Natural killer cell (primary cell): ENCODE results near the gene PHACTR3. TPM values are rescaled to one million over a fixed set of nuclear protein-coding genes. Genes with fewer than 3 reads are reported as not detected.

ENCODE experiments used
- ATAC-seq, 3 donors: fragments of 150-1000 bp in 2 of 3; fragments of 200-7000 bp in 1 of 3; cut with Tn5 transposase; 1 replicate in 1 of 3; 2 replicates in 2 of 3; pipeline ENCODE4 v1.10.0; 2021; ENCODE audit warnings: mild to moderate bottlenecking in 2 of 3, moderate library complexity in 2 of 3
- DNase-seq, 2 donors: peaks; one replicate each; pipeline versions ENCODE4 v3.0.0 to v3.0.0-alpha.2; 2013 to 2021; ENCODE audit warnings: mixed read lengths in 1 of 2
- H3K27ac ChIP-seq: one replicate; pipeline ENCODE4 v1.5.1; 2013; ENCODE audit warnings: mild to moderate bottlenecking, low read length
- H3K27me3 ChIP-seq: one replicate; pipeline ENCODE4 v1.6.1; 2013; ENCODE audit warnings: low read length; ENCODE audit not compliant: control insufficient read depth, insufficient read depth
- H3K36me3 ChIP-seq: one replicate; pipeline ENCODE4 v1.6.1; 2013; ENCODE audit warnings: low read length; ENCODE audit not compliant: control insufficient read depth, insufficient read depth
- H3K4me1 ChIP-seq: one replicate; pipeline ENCODE4 v1.6.1; 2013; ENCODE audit warnings: low read length; ENCODE audit not compliant: control insufficient read depth, insufficient read depth
- H3K4me3 ChIP-seq: one replicate; pipeline ENCODE4 v1.5.1; 2013; ENCODE audit warnings: low read length
- H3K9me3 ChIP-seq: one replicate; pipeline ENCODE4 v1.6.1; 2013; ENCODE audit warnings: low read length; ENCODE audit not compliant: control insufficient read depth, insufficient read depth
- H3K27ac Mint-ChIP-seq, 2 donors: one replicate each; pipeline ENCODE4 v1.8.0; 2022; ENCODE audit warnings: mild to moderate bottlenecking in 2 of 2, mixed read lengths in 2 of 2, moderate library complexity in 1 of 2
- H3K27me3 Mint-ChIP-seq, 2 donors: one replicate each; pipeline ENCODE4 v1.8.0; 2022; ENCODE audit warnings: low read depth in 2 of 2, mixed read lengths in 2 of 2
- H3K36me3 Mint-ChIP-seq: one replicate; pipeline ENCODE4 v1.8.0; 2022; ENCODE audit warnings: mixed read lengths
- H3K4me1 Mint-ChIP-seq, 2 donors: one replicate each; pipeline ENCODE4 v1.8.0; 2022; ENCODE audit warnings: mixed read lengths in 2 of 2
- H3K4me3 Mint-ChIP-seq: one replicate; pipeline ENCODE4 v1.8.0; 2022; ENCODE audit warnings: mild to moderate bottlenecking, moderate library complexity, mixed read lengths
- H3K9me3 Mint-ChIP-seq, 2 donors: one replicate each; pipeline ENCODE4 v1.8.0; 2022; ENCODE audit warnings: mixed read lengths in 2 of 2
- CTCF ChIP-seq: fragments of 200-600 bp; IDR thresholded peaks from one replicate; pipeline ENCODE4 v1.8.0; 2022; ENCODE audit warnings: antibody characterized with exemption
- WGBS: methylation state at CpG from one replicate; pipeline ENCODE4 v1.1.7; 2013; ENCODE audit warnings: missing lambda C conversion rate; ENCODE audit not compliant: insufficient coverage; 5-methylcytosine and 5-hydroxymethylcytosine counted together
- intact Hi-C: fragments of 100-400 bp; cut with micrococcal nuclease; formaldehyde crosslinking; loops from one replicate; pipeline ENCODE4 v1.14.2; 2022
- total RNA-seq, 4 donors: library from RNA; stranded (reverse); fragments of 120-200 nt in 1 of 4; gene quantifications; one replicate each; pipeline versions ENCODE4 v1.2.3 to v1.2.4, GENCODE V29; 2013 to 2022

Gene PHACTR3
- total RNA-seq, 3 donors from 2014 or later (not counting 1 experiment from before 2014, with no cell fraction given) = not detected

- ATAC-seq = no peak
- Mint-ChIP-seq H3K4me1 (no peaks in the 10 kb centered on the region), H3K27ac (no peak overlapping the region), H3K9me3 (no peaks in the 10 kb centered on the region), H3K27me3 (no peaks in the 10 kb centered on the region), H3K36me3 (no peaks in the 10 kb centered on the region), H3K4me3 (no peak overlapping the region)
- WGBS = 85% methylated on average over 12 of the region's 12 CpGs
- H3K36me3 ChIP-seq = no peaks in the 10 kb centered on the region
- intact Hi-C loops = no loop called here
- H3K27ac ChIP-seq = no peak overlapping the region
- H3K4me3 ChIP-seq = no peak overlapping the region
- DNase-seq = peak in 1 of 2 donors; percentile 1
- no peaks in the 10 kb centered on the region for H3K9me3 ChIP-seq
- H3K4me1 ChIP-seq = no peaks in the 10 kb centered on the region
- TF ChIP-seq CTCF = no peak
- H3K27me3 ChIP-seq = no peaks in the 10 kb centered on the region
Measured at GRCh38 chr20:59780494-59781185, 176.3 kb downstream of the PHACTR3 start.

GRCh38 chr20:59781226-59781625 is 176.9 kb downstream of the PHACTR3 start:
- no peaks in the 10 kb centered on the region for H3K27me3 ChIP-seq

GRCh38 chr20:59782986-59783640 is 178.8 kb downstream of the PHACTR3 start:
- WGBS = 25% methylated on average over 14 of the region's 14 CpGs
- no peaks in the 10 kb centered on the region for H3K9me3 Mint-ChIP-seq
- no peaks in the 10 kb centered on the region for H3K36me3 ChIP-seq
- H3K27ac ChIP-seq = no peak overlapping the region
- no peaks in the 10 kb centered on the region for H3K4me1 ChIP-seq
- ATAC-seq = peak in 1 of 3 donors; percentile 50
- peaks cover 0 to 5% of the 10 kb centered on the region in 2 donors for H3K27me3 Mint-ChIP-seq
- H3K27ac Mint-ChIP-seq = no peak overlapping the region
- peak; percentile 43 for TF ChIP-seq CTCF
- H3K4me3 Mint-ChIP-seq = no peak overlapping the region
- H3K27me3 ChIP-seq = no peaks in the 10 kb centered on the region
- H3K4me1 Mint-ChIP-seq = no peaks in the 10 kb centered on the region
- no peak overlapping the region for H3K4me3 ChIP-seq
- DNase-seq = peak in 1 of 2 donors; percentile 25
- intact Hi-C loops = no loop called here
- no peaks in the 10 kb centered on the region for H3K9me3 ChIP-seq
- no peaks in the 10 kb centered on the region for H3K36me3 Mint-ChIP-seq

More at GRCh38 chr20:59781226-59781625, 176.9 kb downstream of the PHACTR3 start:
- Histone ChIP-seq H3K36me3 (no peaks in the 10 kb centered on the region), H3K9me3 (no peaks in the 10 kb centered on the region), H3K4me1 (no peaks in the 10 kb centered on the region), H3K4me3 (no peak overlapping the region), H3K27ac (no peak overlapping the region)
- Mint-ChIP-seq H3K27me3 (no peaks in the 10 kb centered on the region), H3K36me3 (no peaks in the 10 kb centered on the region), H3K4me1 (no peaks in the 10 kb centered on the region), H3K9me3 (no peaks in the 10 kb centered on the region), H3K27ac (no peak overlapping the region), H3K4me3 (no peak overlapping the region)
- peak in 1 of 2 donors; percentile 7 for DNase-seq
- WGBS = 92% methylated on average over 11 of the region's 12 CpGs
- no peak for TF ChIP-seq CTCF
- intact Hi-C loops = no loop called here
- ATAC-seq = no peak
